HepG2 (cell line): ENCODE results near the gene HSD11B2. TPM values are rescaled to one million over a fixed set of nuclear protein-coding genes. Genes with fewer than 3 reads are reported as not detected.

Source experiments
- ADNP ChIP-seq: sonication (generic); formaldehyde crosslinking; IDR thresholded peaks from 2 replicates; pipeline ENCODE4 v1.4.0; 2020; ENCODE audit warnings: missing genetic modification reagents
- ARID2 ChIP-seq: sonication (generic); formaldehyde crosslinking; IDR thresholded peaks from 2 replicates; pipeline ENCODE4 v1.8.1; 2022; ENCODE audit warnings: mild to moderate bottlenecking, missing genetic modification reagents, borderline replicate concordance
- ASH2L ChIP-seq: fragments of 300-600, 200-600 bp; sonication (generic); IDR thresholded peaks from 2 replicates; pipeline ENCODE4 v1.7.0; 2017; ENCODE audit warnings: low read depth, mild to moderate bottlenecking, moderate library complexity, mixed read lengths, low read length; ENCODE audit not compliant: insufficient read length
- CREM ChIP-seq, 2 experiments: sonication (generic) in 1 of 2; formaldehyde crosslinking in 1 of 2; IDR thresholded peaks; 2 replicates each; pipeline versions ENCODE4 v1.4.0 to v1.6.1; 2016 to 2020; ENCODE audit warnings: antibody characterized with exemption in 1 of 2, mild to moderate bottlenecking in 1 of 2, missing genetic modification reagents in 1 of 2
- ELF3 ChIP-seq: IDR thresholded peaks from 2 replicates; pipeline ENCODE4 v1.6.1; 2016; ENCODE audit warnings: missing genetic modification reagents, missing compliant biosample characterization
- HNRNPK ChIP-seq: fragments of 200-400 bp; formaldehyde crosslinking; IDR thresholded peaks from 2 replicates; pipeline ENCODE4 v1.6.1; 2018; ENCODE audit warnings: low read length, low read depth, moderate library complexity, mild to moderate bottlenecking; ENCODE audit not compliant: poor library complexity, severe bottlenecking
- MIER2 ChIP-seq: IDR thresholded peaks from 2 replicates; pipeline ENCODE4 v1.6.1; 2016; ENCODE audit warnings: missing biosample characterization, missing genetic modification reagents
- SATB2 ChIP-seq: sonication (generic); formaldehyde crosslinking; IDR thresholded peaks from 2 replicates; pipeline ENCODE4 v1.5.0; 2020; ENCODE audit warnings: missing genetic modification reagents
- SKI ChIP-seq: fragments of 450-650 bp; IDR thresholded peaks from one replicate; pipeline ENCODE4 v1.6.1; 2018; ENCODE audit warnings: mild to moderate bottlenecking; ENCODE audit not compliant: partially characterized antibody
- SMC3 ChIP-seq: IDR thresholded peaks from 2 replicates; pipeline ENCODE4 v1.6.1; 2011; ENCODE audit warnings: low read length, improper control_type of control experiment
- SOX13 ChIP-seq, 3 experiments: fragments of 450-650 bp in 1 of 3; sonication (generic) in 1 of 3; formaldehyde crosslinking in 1 of 3; IDR thresholded peaks in 2 of 3; conservative IDR thresholded peaks in 1 of 3; 2 replicates each; pipeline versions ENCODE4 v1.5.0 to v1.6.1; 2016 to 2020; ENCODE audit warnings: antibody characterized with exemption in 1 of 3, mild to moderate bottlenecking in 1 of 3, missing compliant biosample characterization in 1 of 3, missing genetic modification reagents in 1 of 3, moderate library complexity in 1 of 3
- STAG1 ChIP-seq: sonication (generic); formaldehyde crosslinking; IDR thresholded peaks from 2 replicates; pipeline ENCODE4 v1.4.0; 2020; ENCODE audit warnings: missing genetic modification reagents
- ZKSCAN5 ChIP-seq: sonication (generic); formaldehyde crosslinking; IDR thresholded peaks from 2 replicates; pipeline ENCODE4 v1.5.1; 2020; ENCODE audit warnings: mild to moderate bottlenecking, missing genetic modification reagents
- ZMAT3 ChIP-seq: sonication (generic); formaldehyde crosslinking; conservative IDR thresholded peaks from 2 replicates; pipeline ENCODE4 v1.7.0; 2021; ENCODE audit warnings: missing genetic modification reagents
- ZZZ3 ChIP-seq: sonication (generic); formaldehyde crosslinking; IDR thresholded peaks from 2 replicates; pipeline ENCODE4 v1.4.0; 2020; ENCODE audit warnings: missing genetic modification reagents, mild to moderate bottlenecking, borderline replicate concordance
- polyA plus RNA-seq, 8 experiments: library from polyadenylated mRNA; depleted of rRNA in 3 of 8; stranded (reverse) in 7 of 8; unstranded in 1 of 8; fragments of >200 nt; fragmentation: Illumina TruSeq in 4 of 8; extraction: Trizol in 4 of 8; gene quantifications; 2 replicates each; pipeline versions ENCODE4 v1.2.1 to v1.2.3, GENCODE V29; 2011 to 2016; ENCODE audit warnings: low read depth in 4 of 8, missing spikeins in 1 of 8, mixed read lengths in 1 of 8; ENCODE audit not compliant: insufficient read depth in 1 of 8
- total RNA-seq, 5 experiments: library from RNA; depleted of rRNA; stranded (reverse); fragments of >200 nt; fragmentation: Illumina TruSeq; extraction: Trizol; gene quantifications; 2 replicates each; pipeline ENCODE4 v1.2.3, GENCODE V29; 2016; ENCODE audit warnings: low read depth in 1 of 5
- TF ChIP-seq, protein P1 (sequence below): IDR thresholded peaks from 2 replicates; pipeline ENCODE4 v1.6.1; 2012; ENCODE audit warnings: low read depth, low read length, improper control_type of control experiment
- TF ChIP-seq, protein P2 (sequence below): sonication (generic); formaldehyde crosslinking; IDR thresholded peaks from 2 replicates; pipeline ENCODE4 v1.5.1; 2020; ENCODE audit warnings: mild to moderate bottlenecking, missing genetic modification reagents, borderline replicate concordance
- TF ChIP-seq, protein P3 (sequence below): sonication (generic); formaldehyde crosslinking; IDR thresholded peaks from 2 replicates; pipeline ENCODE4 v1.4.0; 2020; ENCODE audit warnings: missing genetic modification reagents, mild to moderate bottlenecking, borderline replicate concordance
- TF ChIP-seq, protein P4 (sequence below): sonication (generic); formaldehyde crosslinking; conservative IDR thresholded peaks from 2 replicates; pipeline ENCODE4 v1.8.0; 2022; ENCODE audit warnings: mild to moderate bottlenecking, moderate library complexity, missing genetic modification reagents
- TF ChIP-seq, protein P5 (sequence below): sonication (generic); IDR thresholded peaks from 2 replicates; pipeline ENCODE4 v1.6.1; 2016; ENCODE audit warnings: low read depth, borderline replicate concordance

The HSD11B2 gene
- total and polyA plus RNA-seq, 2 of the 13 experiments (the other 11 are each of a cell fraction or from before 2014, with no cell fraction given): 8.9 to 13.6 TPM

DNA sequence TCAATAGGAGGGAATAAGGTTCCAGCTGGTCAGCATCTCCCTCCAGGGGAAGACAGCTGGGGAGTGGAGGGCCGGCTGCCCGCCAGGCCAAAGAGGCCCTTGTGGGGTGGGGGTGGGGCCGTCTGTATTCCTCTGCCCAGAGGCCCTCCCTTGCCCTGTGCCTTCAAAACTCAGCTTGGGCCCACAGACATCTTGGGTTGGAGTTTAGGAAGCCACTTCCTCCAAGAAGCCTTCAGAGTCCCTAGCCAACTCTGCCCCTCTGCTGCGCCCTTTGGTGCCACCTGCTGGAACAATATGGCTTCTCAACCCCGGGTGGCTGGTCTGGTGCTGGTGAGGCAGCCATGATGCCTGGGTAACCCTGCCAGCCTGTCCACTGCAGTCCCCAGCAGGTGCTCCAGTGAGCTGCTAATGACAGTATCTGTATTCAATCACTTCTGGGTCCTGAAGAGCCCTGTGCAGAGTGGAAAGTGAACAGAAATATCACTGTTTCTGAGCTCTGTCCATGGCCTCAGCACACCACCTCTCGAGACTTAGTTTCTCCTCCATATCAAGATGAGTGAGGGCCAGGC lies 16.7 kb downstream of the HSD11B2 start (continued):
- TF ChIP-seq, protein P1, sequence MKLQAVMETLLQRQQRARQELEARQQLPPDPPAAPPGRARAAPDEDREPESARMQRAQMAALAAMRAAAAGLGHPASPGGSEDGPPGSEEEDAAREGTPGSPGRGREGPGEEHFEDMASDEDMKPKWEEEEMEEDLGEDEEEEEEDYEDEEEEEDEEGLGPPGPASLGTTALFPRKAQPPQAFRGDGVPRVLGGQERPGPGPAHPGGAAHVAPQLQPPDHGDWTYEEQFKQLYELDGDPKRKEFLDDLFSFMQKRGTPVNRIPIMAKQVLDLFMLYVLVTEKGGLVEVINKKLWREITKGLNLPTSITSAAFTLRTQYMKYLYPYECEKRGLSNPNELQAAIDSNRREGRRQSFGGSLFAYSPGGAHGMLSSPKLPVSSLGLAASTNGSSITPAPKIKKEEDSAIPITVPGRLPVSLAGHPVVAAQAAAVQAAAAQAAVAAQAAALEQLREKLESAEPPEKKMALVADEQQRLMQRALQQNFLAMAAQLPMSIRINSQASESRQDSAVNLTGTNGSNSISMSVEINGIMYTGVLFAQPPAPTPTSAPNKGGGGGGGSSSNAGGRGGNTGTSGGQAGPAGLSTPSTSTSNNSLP: 0 out of 2 replicates have a peak, but pooled peaks have one; percentile 12
- TF ChIP-seq, protein P2, sequence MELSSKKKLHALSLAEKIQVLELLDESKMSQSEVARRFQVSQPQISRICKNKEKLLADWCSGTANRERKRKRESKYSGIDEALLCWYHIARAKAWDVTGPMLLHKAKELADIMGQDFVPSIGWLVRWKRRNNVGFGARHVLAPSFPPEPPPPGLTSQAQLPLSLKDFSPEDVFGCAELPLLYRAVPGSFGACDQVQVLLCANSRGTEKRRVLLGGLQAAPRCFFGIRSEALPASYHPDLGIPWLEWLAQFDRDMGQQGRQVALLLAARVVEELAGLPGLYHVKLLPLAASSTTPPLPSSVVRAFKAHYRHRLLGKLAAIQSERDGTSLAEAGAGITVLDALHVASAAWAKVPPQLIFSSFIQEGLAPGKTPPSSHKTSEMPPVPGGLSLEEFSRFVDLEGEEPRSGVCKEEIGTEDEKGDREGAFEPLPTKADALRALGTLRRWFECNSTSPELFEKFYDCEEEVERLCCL (CRISPR knock-in tag): no peak
- TF ChIP-seq CREM (IDR thresholded peaks at IDR 0.05) (no peak), CREM (CRISPR knock-in tag; IDR thresholded peaks at IDR 0.05) (no peak), SMC3 (peak; percentile 74), STAG1 (CRISPR knock-in tag) (peak; percentile 73), SKI (peak; percentile 26), ZMAT3 (CRISPR knock-in tag) (no peak), MIER2 (CRISPR knock-in tag) (no peak), ASH2L (peak; percentile 22), ARID2 (CRISPR knock-in tag) (no peak), ZKSCAN5 (CRISPR knock-in tag) (no peak), ZZZ3 (no peak), SOX13 (IDR thresholded peaks at IDR 0.05) (no peak), SOX13 (CRISPR knock-in tag; conservative IDR thresholded peaks at IDR 0.05 in 1 of 2, IDR thresholded peaks at IDR 0.05 in 1 of 2) (no peak), ELF3 (CRISPR knock-in tag) (0 out of 2 replicates have a peak, but pooled peaks have one; percentile 11), HNRNPK (no peak), ADNP (CRISPR knock-in tag) (no peak), SATB2 (CRISPR knock-in tag) (no peak)
- TF ChIP-seq, protein P3, sequence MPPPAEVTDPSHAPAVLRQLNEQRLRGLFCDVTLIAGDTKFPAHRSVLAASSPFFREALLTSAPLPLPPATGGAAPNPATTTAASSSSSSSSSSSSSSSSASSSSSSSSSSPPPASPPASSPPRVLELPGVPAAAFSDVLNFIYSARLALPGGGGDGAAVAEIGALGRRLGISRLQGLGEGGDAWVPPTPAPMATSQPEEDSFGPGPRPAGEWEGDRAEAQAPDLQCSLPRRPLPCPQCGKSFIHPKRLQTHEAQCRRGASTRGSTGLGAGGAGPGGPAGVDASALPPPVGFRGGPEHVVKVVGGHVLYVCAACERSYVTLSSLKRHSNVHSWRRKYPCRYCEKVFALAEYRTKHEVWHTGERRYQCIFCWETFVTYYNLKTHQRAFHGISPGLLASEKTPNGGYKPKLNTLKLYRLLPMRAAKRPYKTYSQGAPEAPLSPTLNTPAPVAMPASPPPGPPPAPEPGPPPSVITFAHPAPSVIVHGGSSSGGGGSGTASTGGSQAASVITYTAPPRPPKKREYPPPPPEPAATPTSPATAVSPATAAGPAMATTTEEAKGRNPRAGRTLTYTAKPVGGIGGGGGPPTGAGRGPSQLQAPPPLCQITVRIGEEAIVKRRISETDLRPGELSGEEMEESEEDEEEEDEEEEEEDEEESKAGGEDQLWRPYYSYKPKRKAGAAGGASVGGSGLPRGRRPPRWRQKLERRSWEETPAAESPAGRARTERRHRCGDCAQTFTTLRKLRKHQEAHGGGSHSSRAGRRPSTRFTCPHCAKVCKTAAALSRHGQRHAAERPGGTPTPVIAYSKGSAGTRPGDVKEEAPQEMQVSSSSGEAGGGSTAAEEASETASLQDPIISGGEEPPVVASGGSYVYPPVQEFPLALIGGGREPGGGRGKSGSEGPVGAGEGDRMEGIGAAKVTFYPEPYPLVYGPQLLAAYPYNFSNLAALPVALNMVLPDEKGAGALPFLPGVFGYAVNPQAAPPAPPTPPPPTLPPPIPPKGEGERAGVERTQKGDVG (CRISPR knock-in tag): no peak
- TF ChIP-seq, protein P4, sequence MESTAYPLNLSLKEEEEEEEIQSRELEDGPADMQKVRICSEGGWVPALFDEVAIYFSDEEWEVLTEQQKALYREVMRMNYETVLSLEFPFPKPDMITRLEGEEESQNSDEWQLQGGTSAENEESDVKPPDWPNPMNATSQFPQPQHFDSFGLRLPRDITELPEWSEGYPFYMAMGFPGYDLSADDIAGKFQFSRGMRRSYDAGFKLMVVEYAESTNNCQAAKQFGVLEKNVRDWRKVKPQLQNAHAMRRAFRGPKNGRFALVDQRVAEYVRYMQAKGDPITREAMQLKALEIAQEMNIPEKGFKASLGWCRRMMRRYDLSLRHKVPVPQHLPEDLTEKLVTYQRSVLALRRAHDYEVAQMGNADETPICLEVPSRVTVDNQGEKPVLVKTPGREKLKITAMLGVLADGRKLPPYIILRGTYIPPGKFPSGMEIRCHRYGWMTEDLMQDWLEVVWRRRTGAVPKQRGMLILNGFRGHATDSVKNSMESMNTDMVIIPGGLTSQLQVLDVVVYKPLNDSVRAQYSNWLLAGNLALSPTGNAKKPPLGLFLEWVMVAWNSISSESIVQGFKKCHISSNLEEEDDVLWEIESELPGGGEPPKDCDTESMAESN (CRISPR knock-in tag): no peak
- TF ChIP-seq, protein P5, sequence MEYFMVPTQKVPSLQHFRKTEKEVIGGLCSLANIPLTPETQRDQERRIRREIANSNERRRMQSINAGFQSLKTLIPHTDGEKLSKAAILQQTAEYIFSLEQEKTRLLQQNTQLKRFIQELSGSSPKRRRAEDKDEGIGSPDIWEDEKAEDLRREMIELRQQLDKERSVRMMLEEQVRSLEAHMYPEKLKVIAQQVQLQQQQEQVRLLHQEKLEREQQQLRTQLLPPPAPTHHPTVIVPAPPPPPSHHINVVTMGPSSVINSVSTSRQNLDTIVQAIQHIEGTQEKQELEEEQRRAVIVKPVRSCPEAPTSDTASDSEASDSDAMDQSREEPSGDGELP: peak; percentile 34; the same call in 1 of the 2 replicates
